Measurements from ENCODE around the gene LAMA2. TPM values are rescaled to one million over a fixed set of nuclear protein-coding genes. Genes with fewer than 3 reads are reported as not detected.

Gene LAMA2
- total RNA-seq, 1 donor from 2014 or later: 1.8 TPM

- DNase-seq (ENCODE audit: low read depth, low spot score): no peak
Measured at GRCh38 chr6:129309154-129309553, 426.2 kb downstream of the LAMA2 start.

- DNase-seq (ENCODE audit: low read depth, low spot score): no peak
Measured at GRCh38 chr6:129312880-129313279, 429.9 kb downstream of the LAMA2 start.

GRCh38 chr6:129314575-129314974 is 431.6 kb downstream of the LAMA2 start:
- no peak for DNase-seq (ENCODE audit: low read depth, low spot score)

- DNase-seq (ENCODE audit: low read depth, low spot score): no peak
Measured at GRCh38 chr6:129317931-129318820, 435.2 kb downstream of the LAMA2 start.

- DNase-seq (ENCODE audit: low read depth, low spot score): no peak
Measured at GRCh38 chr6:129320892-129321291, 438.0 kb downstream of the LAMA2 start.

- no peak for DNase-seq (ENCODE audit: low read depth, low spot score)
Measured at GRCh38 chr6:129321303-129321702, 438.4 kb downstream of the LAMA2 start.

GRCh38 chr6:129324345-129324744 is 441.4 kb downstream of the LAMA2 start:
- DNase-seq (ENCODE audit: low read depth, low spot score): no peak

GRCh38 chr6:129329678-129330077 is 446.7 kb downstream of the LAMA2 start:
- no peak for DNase-seq (ENCODE audit: low read depth, low spot score)

GRCh38 chr6:129331450-129332138 is 448.7 kb downstream of the LAMA2 start:
- peak; percentile 47 for DNase-seq (ENCODE audit: low read depth, low spot score)

GRCh38 chr6:129335792-129336191 is 452.9 kb downstream of the LAMA2 start:
- no peak for DNase-seq (ENCODE audit: low read depth, low spot score)

GRCh38 chr6:129338683-129339082 is 455.7 kb downstream of the LAMA2 start:
- no peak for DNase-seq (ENCODE audit: low read depth, low spot score)

- peak; percentile 90 for DNase-seq (ENCODE audit: low read depth, low spot score)
Measured at GRCh38 chr6:129340983-129341382, 458.0 kb downstream of the LAMA2 start.

GRCh38 chr6:129342243-129342642 is 459.3 kb downstream of the LAMA2 start:
- no peak for DNase-seq (ENCODE audit: low read depth, low spot score)

GRCh38 chr6:129342796-129343195 is 459.9 kb downstream of the LAMA2 start:
- no peak for DNase-seq (ENCODE audit: low read depth, low spot score)

- no peak for DNase-seq (ENCODE audit: low read depth, low spot score)
Measured at GRCh38 chr6:129344379-129344778, 461.4 kb downstream of the LAMA2 start.

GRCh38 chr6:129345890-129346289 is 463.0 kb downstream of the LAMA2 start:
- DNase-seq (ENCODE audit: low read depth, low spot score): no peak

- DNase-seq (ENCODE audit: low read depth, low spot score): no peak
Measured at GRCh38 chr6:129346964-129347363, 464.0 kb downstream of the LAMA2 start.

- no peak for DNase-seq (ENCODE audit: low read depth, low spot score)
Measured at GRCh38 chr6:129350278-129350677, 467.3 kb downstream of the LAMA2 start.

GRCh38 chr6:129351807-129352206 is 468.9 kb downstream of the LAMA2 start:
- no peak for DNase-seq (ENCODE audit: low read depth, low spot score)

- peak; percentile 63 for DNase-seq (ENCODE audit: low read depth, low spot score)
Measured at GRCh38 chr6:129353067-129353466, 470.1 kb downstream of the LAMA2 start.

GRCh38 chr6:129356129-129356528 is 473.2 kb downstream of the LAMA2 start:
- no peak for DNase-seq (ENCODE audit: low read depth, low spot score)

GRCh38 chr6:129359811-129360681 is 477.1 kb downstream of the LAMA2 start:
- no peak for DNase-seq (ENCODE audit: low read depth, low spot score)
